ENCODE data around the gene TANK. TPM values are rescaled to one million over a fixed set of nuclear protein-coding genes. Genes with fewer than 3 reads are reported as not detected.

The TANK gene
- total RNA-seq, 1 experiment from 2014 or later, result 79.6 TPM

DNA sequence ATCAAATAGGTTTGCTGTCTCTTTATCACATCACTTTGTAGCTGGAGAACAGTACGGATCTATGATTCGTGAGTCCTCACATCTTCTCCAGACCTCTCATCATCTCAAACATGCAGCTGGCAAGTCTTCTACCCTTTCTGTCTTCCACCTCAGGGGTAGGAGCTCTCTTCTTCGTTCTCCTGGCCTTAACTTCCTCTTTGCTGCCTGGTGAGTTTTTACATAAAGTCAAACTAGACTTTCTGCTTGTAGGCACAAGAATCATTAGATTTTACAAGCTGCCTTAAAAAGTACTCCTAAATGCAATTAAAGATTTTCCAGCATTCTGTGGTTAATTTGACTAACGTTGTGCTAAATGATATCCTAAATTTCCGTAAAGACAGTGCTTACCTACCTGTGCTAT, 43.7 kb upstream of the TANK start:
- H3K36me3 Mint-ChIP-seq (ENCODE audit: insufficient read depth, unreplicated experiment), result no peaks in the 10 kb centered on the region
- POLR2A ChIA-PET, result interaction anchor here (0.7 to 1.5 kb wide), 3 partner anchors 12 to 976 kb away, joined by 4 to 5 read pairs (median 4); no protein-coding TSS in a partner anchor

DNA sequence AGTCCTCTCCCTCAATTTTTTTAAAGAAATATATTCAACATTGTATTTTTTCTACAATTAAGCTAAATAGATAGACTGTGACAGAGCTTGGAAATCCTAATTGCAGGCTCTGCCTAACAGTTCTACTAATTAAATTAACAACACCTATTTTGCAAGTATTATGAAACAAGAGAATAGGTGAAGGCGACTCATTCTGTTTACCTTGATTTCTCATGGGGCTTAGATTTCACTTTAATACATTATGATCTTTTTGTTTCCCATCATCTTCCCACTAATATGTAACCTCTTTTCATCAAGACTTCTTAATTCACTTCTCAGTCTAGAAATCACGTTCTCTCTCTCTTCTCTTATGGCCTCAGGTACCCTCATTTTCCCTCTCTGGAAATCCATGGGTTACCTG, 42.7 kb upstream of the TANK start:
- Mint-ChIP-seq H3K4me3 (ENCODE audit: unreplicated experiment) (no peak overlapping the region), H3K27ac (ENCODE audit: low read depth, unreplicated experiment) (no peak overlapping the region), H3K4me1 (ENCODE audit: insufficient read depth, unreplicated experiment) (peaks cover 6% of the 10 kb centered on the region), H3K9me3 (ENCODE audit: unreplicated experiment) (peaks cover 6% of the 10 kb centered on the region), H3K27me3 (ENCODE audit: insufficient read depth, unreplicated experiment) (no peaks in the 10 kb centered on the region), H3K36me3 (ENCODE audit: insufficient read depth, unreplicated experiment) (no peaks in the 10 kb centered on the region)
- no peak for DNase-seq (ENCODE audit: unreplicated experiment)
- TF ChIP-seq, protein P1, sequence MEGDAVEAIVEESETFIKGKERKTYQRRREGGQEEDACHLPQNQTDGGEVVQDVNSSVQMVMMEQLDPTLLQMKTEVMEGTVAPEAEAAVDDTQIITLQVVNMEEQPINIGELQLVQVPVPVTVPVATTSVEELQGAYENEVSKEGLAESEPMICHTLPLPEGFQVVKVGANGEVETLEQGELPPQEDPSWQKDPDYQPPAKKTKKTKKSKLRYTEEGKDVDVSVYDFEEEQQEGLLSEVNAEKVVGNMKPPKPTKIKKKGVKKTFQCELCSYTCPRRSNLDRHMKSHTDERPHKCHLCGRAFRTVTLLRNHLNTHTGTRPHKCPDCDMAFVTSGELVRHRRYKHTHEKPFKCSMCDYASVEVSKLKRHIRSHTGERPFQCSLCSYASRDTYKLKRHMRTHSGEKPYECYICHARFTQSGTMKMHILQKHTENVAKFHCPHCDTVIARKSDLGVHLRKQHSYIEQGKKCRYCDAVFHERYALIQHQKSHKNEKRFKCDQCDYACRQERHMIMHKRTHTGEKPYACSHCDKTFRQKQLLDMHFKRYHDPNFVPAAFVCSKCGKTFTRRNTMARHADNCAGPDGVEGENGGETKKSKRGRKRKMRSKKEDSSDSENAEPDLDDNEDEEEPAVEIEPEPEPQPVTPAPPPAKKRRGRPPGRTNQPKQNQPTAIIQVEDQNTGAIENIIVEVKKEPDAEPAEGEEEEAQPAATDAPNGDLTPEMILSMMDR (IDR thresholded peaks at IDR 0.05; ENCODE audit: unreplicated experiment), result no peak
- intact Hi-C loops (cut with micrococcal nuclease), result no loop called here
- no TSS peak for BruUV-seq (replicated peaks)
- ChIA-PET CTCF (interaction anchor here (1.5 kb wide), 1 partner anchor 13 kb away, joined by 9 read pairs; no protein-coding TSS in a partner anchor), POLR2A (interaction anchor here (0.6 to 1.1 kb wide), 4 partner anchors 8 to 975 kb away, joined by 3 to 5 read pairs (median 4); no protein-coding TSS in a partner anchor)

More for the DNA sequence above, 43.7 kb upstream of the TANK start:
- H3K9me3 Mint-ChIP-seq (ENCODE audit: unreplicated experiment), result peaks cover 6% of the 10 kb centered on the region
- no TSS peak for BruUV-seq (replicated peaks)
- CTCF ChIA-PET, result interaction anchor here (0.6 to 1.0 kb wide), 6 partner anchors 9 to 793 kb away, joined by 3 to 7 read pairs (median 4); no protein-coding TSS in a partner anchor
- no peak overlapping the region for H3K27ac Mint-ChIP-seq (ENCODE audit: low read depth, unreplicated experiment)
- DNase-seq (ENCODE audit: unreplicated experiment), result no peak
- TF ChIP-seq, protein P1 (IDR thresholded peaks at IDR 0.05; ENCODE audit: unreplicated experiment), result no peak
- intact Hi-C loops (cut with micrococcal nuclease), result no loop called here
- H3K4me3 Mint-ChIP-seq (ENCODE audit: unreplicated experiment), result no peak overlapping the region
- H3K4me1 Mint-ChIP-seq (ENCODE audit: insufficient read depth, unreplicated experiment), result peaks cover 6% of the 10 kb centered on the region
- no peaks in the 10 kb centered on the region for H3K27me3 Mint-ChIP-seq (ENCODE audit: insufficient read depth, unreplicated experiment)

DNA sequence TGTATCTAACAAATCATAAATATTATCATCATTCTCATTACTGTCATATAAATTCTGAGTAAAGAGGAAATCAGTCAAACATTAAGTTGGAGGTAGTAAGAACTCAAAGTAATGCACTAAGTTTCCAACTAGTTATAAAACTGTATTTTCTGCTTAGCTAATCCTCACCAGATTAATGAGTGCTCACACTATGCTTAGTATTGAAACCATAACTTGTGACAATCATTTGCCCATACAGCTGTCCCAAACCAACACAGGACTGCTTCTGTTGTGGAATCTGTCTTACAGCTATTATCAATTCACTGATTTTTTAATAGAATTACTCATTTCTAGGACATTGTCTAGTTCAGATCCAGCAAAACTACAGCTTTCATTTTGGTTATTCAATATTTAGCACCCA, 41.5 kb upstream of the TANK start:
- no peak for DNase-seq (ENCODE audit: unreplicated experiment)
- POLR2A ChIA-PET, result interaction anchor here (0.6 to 1.2 kb wide), 3 partner anchors 9 to 1196 kb away, joined by 3 to 7 read pairs (median 4); no protein-coding TSS in a partner anchor
- CTCF ChIA-PET, result interaction anchor here (0.5 to 1.5 kb wide), 5 partner anchors 11 to 55 kb away, joined by 3 to 9 read pairs (median 5); no protein-coding TSS in a partner anchor
- BruUV-seq (replicated peaks), result no TSS peak
- no peak overlapping the region for H3K27ac Mint-ChIP-seq (ENCODE audit: low read depth, unreplicated experiment)
- H3K27me3 Mint-ChIP-seq (ENCODE audit: insufficient read depth, unreplicated experiment), result no peaks in the 10 kb centered on the region
- H3K36me3 Mint-ChIP-seq (ENCODE audit: insufficient read depth, unreplicated experiment), result no peaks in the 10 kb centered on the region
- peaks cover 6% of the 10 kb centered on the region for H3K9me3 Mint-ChIP-seq (ENCODE audit: unreplicated experiment)
- intact Hi-C loops (cut with micrococcal nuclease), result no loop called here
- no peak overlapping the region for H3K4me3 Mint-ChIP-seq (ENCODE audit: unreplicated experiment)
- TF ChIP-seq, protein P1 (IDR thresholded peaks at IDR 0.05; ENCODE audit: unreplicated experiment), result no peak
- peaks cover 17% of the 10 kb centered on the region for H3K4me1 Mint-ChIP-seq (ENCODE audit: insufficient read depth, unreplicated experiment)

DNA sequence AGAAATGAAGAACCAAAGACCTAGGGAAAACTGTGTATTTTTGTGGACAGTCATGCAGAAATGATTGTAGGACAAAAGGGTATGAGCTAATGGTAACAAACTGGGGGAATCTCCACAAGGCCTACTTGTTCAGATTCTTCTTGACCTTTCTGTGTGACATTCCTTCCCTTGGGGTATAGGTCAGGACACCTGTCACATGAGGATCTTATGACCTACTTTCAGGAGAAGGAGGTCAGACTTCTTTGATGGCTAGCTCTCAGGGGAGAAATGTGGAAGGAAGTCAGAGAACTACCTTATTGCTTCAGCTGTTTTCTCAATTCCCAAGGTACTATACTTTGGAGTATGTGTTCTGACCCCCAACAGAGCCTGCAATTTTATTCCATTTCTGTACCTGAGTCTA, 40.7 kb upstream of the TANK start:
- intact Hi-C loops (cut with micrococcal nuclease), result no loop called here
- CTCF ChIA-PET, result interaction anchor here (1.0 to 1.5 kb wide), 2 partner anchors 12 to 24 kb away, joined by 3 to 5 read pairs; no protein-coding TSS in a partner anchor
- H3K36me3 Mint-ChIP-seq (ENCODE audit: insufficient read depth, unreplicated experiment), result no peaks in the 10 kb centered on the region
- no peak overlapping the region for H3K4me3 Mint-ChIP-seq (ENCODE audit: unreplicated experiment)
- no peak for DNase-seq (ENCODE audit: unreplicated experiment)
- H3K27me3 Mint-ChIP-seq (ENCODE audit: insufficient read depth, unreplicated experiment), result no peaks in the 10 kb centered on the region
- POLR2A ChIA-PET, result no interaction called here
- peaks cover 17% of the 10 kb centered on the region for H3K4me1 Mint-ChIP-seq (ENCODE audit: insufficient read depth, unreplicated experiment)
- no TSS peak for BruUV-seq (replicated peaks)
- TF ChIP-seq, protein P1 (IDR thresholded peaks at IDR 0.05; ENCODE audit: unreplicated experiment), result no peak
- peaks cover 6% of the 10 kb centered on the region for H3K9me3 Mint-ChIP-seq (ENCODE audit: unreplicated experiment)
- H3K27ac Mint-ChIP-seq (ENCODE audit: low read depth, unreplicated experiment), result no peak overlapping the region

All from MCF 10A (cell line).